ENCODE results near the gene CRMP1. TPM values are rescaled to one million over a fixed set of nuclear protein-coding genes. Genes with fewer than 3 reads are reported as not detected.
"Not testable (repeated sequence)": the region's sequence is repeated elsewhere in the genome, so short reads cannot be mapped to it uniquely, and the experiment has no call there.

Gene CRMP1
- total RNA-seq, 2 donors from 2014 or later, result 0.37 to 1.1 TPM

DNA sequence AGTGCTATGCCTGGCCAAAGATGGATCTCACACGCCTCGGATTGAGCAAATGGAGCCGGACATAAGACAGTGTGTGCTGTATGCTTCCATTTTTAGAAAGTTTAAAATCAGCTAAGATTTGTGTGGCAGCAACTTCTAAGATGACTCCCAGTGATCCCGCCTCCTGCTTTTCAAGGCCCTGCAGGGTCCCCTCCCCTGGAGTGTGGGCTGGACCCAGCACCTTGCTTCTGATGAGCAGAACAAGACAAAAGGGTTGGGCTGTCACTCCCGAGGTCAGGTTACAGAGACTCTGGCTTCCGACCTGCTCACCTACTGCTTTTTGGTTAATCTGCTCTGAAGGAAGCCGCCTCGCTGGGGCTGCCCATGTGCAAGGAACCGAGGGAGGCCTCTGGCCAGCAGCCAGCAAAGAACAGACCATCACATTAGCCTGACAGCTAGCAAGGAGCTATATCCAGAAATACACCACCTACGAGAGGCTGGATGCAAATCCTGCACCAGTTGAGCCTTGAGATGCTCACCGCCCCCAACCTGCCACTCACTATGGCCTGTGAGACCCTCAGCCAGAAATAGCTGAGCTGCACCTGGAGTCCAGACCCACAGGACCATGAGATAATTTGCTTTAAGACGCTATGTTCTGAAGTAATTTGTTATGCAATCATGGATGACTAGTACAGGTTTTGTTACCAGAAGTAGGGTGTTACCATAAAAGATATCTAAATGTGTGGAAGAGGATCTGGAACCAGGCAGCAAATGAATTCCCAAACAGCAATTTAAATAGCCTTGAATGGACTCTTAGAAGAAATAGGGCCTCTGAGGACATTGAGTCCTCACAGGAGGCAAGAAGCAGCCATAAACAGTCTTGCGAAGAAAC lies 47.6 kb downstream of the CRMP1 start:
- Histone ChIP-seq H3K4me1 (peaks cover 0 to 3% of the 10 kb centered on the region in 2 donors), H3K27ac (no peak overlapping the region), H3K4me3 (no peak overlapping the region), H3K36me3 (no peaks in the 10 kb centered on the region), H3K27me3 (no peaks in the 10 kb centered on the region), H3K9me3 (no peaks in the 10 kb centered on the region)
- no peak for DNase-seq (ENCODE audit: low spot score)
- no peak for TF ChIP-seq CTCF (IDR thresholded peaks at IDR 0.05)

GRCh38 chr4:5843573-5844530 lies 49.0 kb downstream of the CRMP1 start:
- no peak overlapping the region for H3K27ac ChIP-seq
- H3K4me3 ChIP-seq, result no peak overlapping the region
- no peak for TF ChIP-seq CTCF (IDR thresholded peaks at IDR 0.05)
- no peaks in the 10 kb centered on the region for H3K9me3 ChIP-seq
- no peak for DNase-seq (ENCODE audit: low spot score)
- peaks cover 0 to 5% of the 10 kb centered on the region in 2 donors for H3K4me1 ChIP-seq
- no peaks in the 10 kb centered on the region for H3K36me3 ChIP-seq
- H3K27me3 ChIP-seq, result no peaks in the 10 kb centered on the region

DNA sequence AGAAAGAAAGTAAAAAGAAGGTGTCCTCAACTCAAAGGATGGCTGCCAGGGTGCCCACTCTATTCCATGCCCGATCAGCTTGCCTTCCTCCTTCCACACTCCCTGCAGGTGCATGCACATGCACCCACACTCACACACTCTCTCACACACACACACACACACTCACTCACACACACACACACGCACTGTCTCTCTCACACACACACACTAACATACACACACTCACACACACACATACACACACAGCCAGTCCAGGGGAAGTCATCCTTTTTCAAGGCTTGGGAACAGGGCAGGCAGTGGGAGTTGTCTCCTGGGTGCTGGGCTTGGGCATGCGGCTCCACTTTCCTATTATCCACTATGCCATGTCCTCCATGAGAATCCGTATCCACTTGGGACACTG lies 50.4 kb downstream of the CRMP1 start:
- no peak overlapping the region for H3K4me3 ChIP-seq
- DNase-seq (ENCODE audit: low spot score), result no peak
- TF ChIP-seq CTCF (IDR thresholded peaks at IDR 0.05), result no peak
- no peak overlapping the region for H3K27ac ChIP-seq
- H3K27me3 ChIP-seq, result no peaks in the 10 kb centered on the region
- no peaks in the 10 kb centered on the region for H3K36me3 ChIP-seq
- no peaks in the 10 kb centered on the region for H3K9me3 ChIP-seq
- peaks cover 0 to 5% of the 10 kb centered on the region in 2 donors for H3K4me1 ChIP-seq

DNA sequence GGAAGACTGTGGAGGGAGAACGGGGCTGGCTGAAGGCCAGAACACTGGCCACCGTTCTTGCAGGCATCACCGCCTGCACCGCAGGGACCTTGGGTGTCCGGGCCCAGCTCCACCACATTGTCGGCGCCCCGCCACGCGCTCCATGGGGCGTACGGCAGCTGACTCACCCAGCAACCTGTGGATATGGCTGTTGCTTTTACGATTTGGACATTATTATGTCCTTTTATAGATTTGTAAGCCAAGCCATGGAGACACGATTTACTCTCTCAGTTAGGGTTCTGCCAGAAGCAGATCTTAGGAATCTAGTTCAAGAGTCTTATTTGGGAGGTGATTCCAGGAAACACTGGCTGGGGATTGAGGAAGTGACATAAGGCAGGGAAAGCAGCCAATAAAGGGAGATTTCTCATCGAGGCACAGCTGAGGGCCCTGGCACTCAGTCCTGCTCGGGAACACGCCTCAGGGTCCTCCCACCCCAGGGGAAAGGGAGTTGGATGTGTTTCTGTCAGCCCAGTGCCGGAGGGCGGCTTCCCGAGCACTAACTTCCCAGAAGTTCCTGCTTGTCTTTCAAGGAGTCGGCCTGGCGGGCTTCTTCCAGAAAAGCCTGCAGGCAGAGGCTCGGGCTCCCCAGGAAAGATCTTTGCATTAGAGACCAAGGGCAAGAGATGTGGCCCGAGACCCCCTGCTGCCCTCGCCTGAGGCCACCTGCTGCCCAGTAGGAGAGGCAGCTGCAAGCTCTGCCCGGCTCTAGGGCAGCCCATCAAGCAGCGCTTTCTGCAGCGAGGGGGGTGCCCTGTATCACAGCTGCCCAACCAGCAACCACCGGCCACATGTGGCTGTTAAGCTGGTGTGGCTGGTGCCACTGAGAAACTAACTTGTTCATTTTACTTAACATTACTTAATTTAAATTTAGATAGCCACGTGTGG lies 52.9 kb downstream of the CRMP1 start:
- no peaks in the 10 kb centered on the region for H3K36me3 ChIP-seq
- H3K27me3 ChIP-seq, result no peaks in the 10 kb centered on the region
- TF ChIP-seq CTCF (IDR thresholded peaks at IDR 0.05), result no peak
- peak; percentile 76 for DNase-seq (ENCODE audit: low spot score)
- no peaks in the 10 kb centered on the region for H3K9me3 ChIP-seq
- H3K4me1 ChIP-seq, result peaks cover 0 to 5% of the 10 kb centered on the region in 2 donors
- no peak overlapping the region for H3K27ac ChIP-seq
- no peak overlapping the region for H3K4me3 ChIP-seq

GRCh38 chr4:5839332-5839731 lies 53.6 kb downstream of the CRMP1 start:
- H3K27ac ChIP-seq, result no peak overlapping the region
- no peak overlapping the region for H3K4me3 ChIP-seq
- no peak for TF ChIP-seq CTCF (IDR thresholded peaks at IDR 0.05)
- DNase-seq (ENCODE audit: low spot score), result no peak
- H3K4me1 ChIP-seq, result peaks cover 0 to 5% of the 10 kb centered on the region in 2 donors
- no peaks in the 10 kb centered on the region for H3K9me3 ChIP-seq
- H3K27me3 ChIP-seq, result no peaks in the 10 kb centered on the region
- H3K36me3 ChIP-seq, result no peaks in the 10 kb centered on the region

- not testable (repeated sequence) for H3K27me3 ChIP-seq; DNase-seq (ENCODE audit: low spot score); H3K4me3 ChIP-seq; H3K4me1 ChIP-seq; H3K27ac ChIP-seq; H3K9me3 ChIP-seq; H3K36me3 ChIP-seq
Measured at GRCh38 chr4:5837483-5837882, 55.4 kb downstream of the CRMP1 start.

All from right atrium auricular region (tissue), 2 donors.